Measurements from ENCODE around the gene SCPEP1.
"Not testable (repeated sequence)": the region's sequence is repeated elsewhere in the genome, so short reads cannot be mapped to it uniquely, and the experiment has no call there.

Gene SCPEP1

GRCh38 chr17:56977673-56978395 is at the start of gene SCPEP1:
SCPEP1 (plus strand) TSS chr17:56978131; CDS start chr17:56978160, 29 bp downstream.
- DNase-seq: peak; percentile 83

- no peak for DNase-seq
These were observed 49.3 kb upstream of the SCPEP1 start for GRCh38 chr17:56928586-56928985.

GRCh38 chr17:56929362-56929969 is 48.5 kb upstream of the SCPEP1 start:
- DNase-seq: no peak

GRCh38 chr17:56930739-56931337 is 47.1 kb upstream of the SCPEP1 start:
- DNase-seq: no peak

- DNase-seq: no peak
These were observed 44.7 kb upstream of the SCPEP1 start for GRCh38 chr17:56933151-56933745.

GRCh38 chr17:56933868-56934267 is 44.1 kb upstream of the SCPEP1 start:
- no peak for DNase-seq

GRCh38 chr17:56934280-56934679 is 43.7 kb upstream of the SCPEP1 start:
- no peak for DNase-seq

GRCh38 chr17:56935461-56935860 is 42.5 kb upstream of the SCPEP1 start:
- no peak for DNase-seq

- DNase-seq: no peak
These were observed 41.1 kb upstream of the SCPEP1 start for GRCh38 chr17:56936697-56937322.

GRCh38 chr17:56937687-56938086 is 40.2 kb upstream of the SCPEP1 start:
- DNase-seq: no peak

GRCh38 chr17:56938206-56938605 is 39.7 kb upstream of the SCPEP1 start:
- not testable (repeated sequence) for DNase-seq

- DNase-seq: no peak
These were observed 38.0 kb upstream of the SCPEP1 start for GRCh38 chr17:56939869-56940484.

- peak; percentile 21 for DNase-seq
These were observed 34.3 kb upstream of the SCPEP1 start for GRCh38 chr17:56943505-56944125.

GRCh38 chr17:56945938-56946505 is 31.9 kb upstream of the SCPEP1 start:
- DNase-seq: no peak

GRCh38 chr17:56947741-56948140 is 30.2 kb upstream of the SCPEP1 start:
- DNase-seq: no peak

- no peak for DNase-seq
These were observed 29.4 kb upstream of the SCPEP1 start for GRCh38 chr17:56948491-56948890.

GRCh38 chr17:56949595-56949994 is 28.3 kb upstream of the SCPEP1 start:
- no peak for DNase-seq

- no peak for DNase-seq
These were observed 20.9 kb upstream of the SCPEP1 start for GRCh38 chr17:56956992-56957391.

- DNase-seq: peak; percentile 96
These were observed 17.1 kb upstream of the SCPEP1 start, which contains the start of gene COIL for GRCh38 chr17:56960596-56961538. COIL (minus strand) TSS chr17:56961050; CDS start chr17:56961019, 31 bp downstream.

GRCh38 chr17:56965241-56965640 is 12.7 kb upstream of the SCPEP1 start:
- not testable (repeated sequence) for DNase-seq

GRCh38 chr17:56965681-56966080 is 12.2 kb upstream of the SCPEP1 start:
- DNase-seq: not testable (repeated sequence)

Measured in stimulated activated CD4-positive, alpha-beta T cell treated with anti-CD3 and anti-CD28 coated beads, Interleukin-15, amount 100 ng/mL, for 24 hours (primary cell).